Measurements from ENCODE around the gene SMARCA2.

SMARCA2 gene

DNA sequence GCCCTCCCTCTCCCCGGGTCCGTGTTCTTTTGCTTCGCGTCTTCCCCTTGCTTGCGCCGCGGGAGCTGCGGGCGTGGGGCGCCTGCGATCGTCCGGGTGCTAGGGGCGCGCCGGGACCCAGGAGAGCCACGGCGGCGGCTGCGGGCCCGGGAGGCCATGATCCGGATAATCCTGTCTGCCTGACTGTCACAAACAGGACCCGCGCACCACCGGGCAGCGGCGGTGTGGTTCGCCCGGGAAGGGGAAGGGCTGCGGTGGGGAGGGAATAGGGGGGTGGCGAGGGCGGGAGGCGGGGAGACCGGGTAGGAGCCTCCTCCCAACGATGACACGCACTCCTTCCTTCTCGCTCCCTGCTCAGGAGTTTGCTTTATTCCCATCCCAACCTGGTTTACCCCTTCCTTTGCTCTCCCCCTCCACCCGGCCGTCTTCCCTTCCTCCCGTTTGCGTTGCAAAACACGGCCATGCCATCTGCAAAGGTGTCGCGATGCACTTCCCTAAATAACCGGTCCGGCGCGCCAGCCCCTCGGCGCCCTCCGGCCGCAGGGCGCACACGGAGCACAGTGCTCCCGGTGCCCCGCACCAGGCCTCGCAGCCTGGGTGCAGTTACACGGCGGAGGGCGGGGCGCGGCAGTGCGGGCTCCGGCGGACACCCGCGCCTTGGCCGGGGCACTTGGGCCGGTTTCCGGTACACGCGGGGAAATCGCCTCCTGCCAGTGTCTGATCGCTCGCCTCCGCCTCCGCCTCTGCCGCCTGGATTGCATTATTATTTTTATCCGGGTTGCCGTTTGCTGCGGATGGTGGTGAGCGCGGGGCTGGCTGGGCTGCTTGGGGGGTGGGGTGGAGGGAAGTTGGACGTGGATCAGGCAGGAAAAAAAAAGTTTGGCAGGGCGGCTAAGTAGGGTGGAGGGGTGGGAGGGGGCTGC is 1.5 kb downstream of the SMARCA2 start:
- peak; percentile 71 for DNase-seq

DNA sequence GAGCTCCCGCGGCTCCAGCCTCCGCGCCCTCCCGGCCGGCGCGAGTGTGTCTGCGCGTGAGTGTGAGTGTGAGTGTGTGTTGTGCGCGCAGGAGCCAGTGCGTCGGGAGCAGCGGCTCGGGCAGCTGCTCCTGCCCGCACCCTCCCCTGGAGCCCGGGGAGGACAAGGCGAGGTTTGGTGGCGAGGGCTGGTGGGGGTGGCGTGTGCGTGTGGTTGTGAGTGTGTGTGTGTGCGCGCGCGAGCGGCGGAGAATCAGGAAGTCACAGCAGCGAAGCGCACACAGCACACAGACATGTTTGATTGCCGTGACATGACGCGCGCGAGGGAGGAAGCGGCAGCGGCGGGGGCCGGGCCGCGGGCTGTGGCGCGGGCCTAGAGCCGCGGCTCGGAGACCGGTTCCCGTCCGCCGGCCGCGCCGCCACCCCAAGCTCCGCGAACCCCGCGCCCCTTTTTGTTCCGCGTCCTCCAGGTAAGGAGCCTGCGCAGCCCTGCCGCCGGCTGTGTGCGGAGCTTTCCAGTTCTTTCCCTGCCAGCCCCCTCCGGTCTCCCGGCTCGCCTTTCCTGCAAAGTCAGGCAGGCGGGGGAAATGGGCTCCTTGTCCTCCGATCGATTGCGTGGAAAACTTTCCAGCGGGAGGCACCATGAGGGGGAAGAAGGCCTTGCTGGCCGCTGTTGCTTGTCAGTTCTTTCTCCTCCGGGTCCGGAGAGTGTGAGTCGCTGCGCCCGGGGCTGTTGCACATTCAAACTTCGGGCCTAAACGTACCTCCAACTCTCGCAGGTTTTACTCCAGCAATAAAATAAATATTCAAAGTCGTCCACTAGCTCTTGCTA is 2.4 kb downstream of the SMARCA2 start:
- peak; percentile 39 for DNase-seq

DNA sequence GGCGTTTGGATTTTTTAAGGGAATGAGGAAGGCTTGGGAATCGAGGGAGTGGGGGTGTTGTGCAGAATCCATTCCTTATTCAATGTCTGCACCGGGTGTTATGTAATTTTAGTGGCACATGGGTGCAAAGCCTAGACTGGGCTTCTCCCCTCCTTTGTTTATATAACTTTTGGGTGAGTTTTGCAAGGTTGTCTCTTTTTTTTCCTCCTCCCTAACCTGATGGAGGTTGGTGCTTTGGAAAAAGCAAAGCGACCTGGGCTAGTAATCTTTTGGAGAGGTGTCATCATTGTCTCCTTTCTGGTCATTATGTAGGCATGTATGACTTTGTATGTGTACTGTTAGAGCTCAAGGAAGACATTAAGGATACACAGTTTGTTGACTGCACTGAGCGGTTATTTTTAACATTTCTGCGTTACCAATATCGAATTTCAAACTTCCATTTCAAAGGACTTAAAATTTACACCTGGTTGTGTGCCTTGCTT is 3.1 kb downstream of the SMARCA2 start:
- DNase-seq: no peak

DNA sequence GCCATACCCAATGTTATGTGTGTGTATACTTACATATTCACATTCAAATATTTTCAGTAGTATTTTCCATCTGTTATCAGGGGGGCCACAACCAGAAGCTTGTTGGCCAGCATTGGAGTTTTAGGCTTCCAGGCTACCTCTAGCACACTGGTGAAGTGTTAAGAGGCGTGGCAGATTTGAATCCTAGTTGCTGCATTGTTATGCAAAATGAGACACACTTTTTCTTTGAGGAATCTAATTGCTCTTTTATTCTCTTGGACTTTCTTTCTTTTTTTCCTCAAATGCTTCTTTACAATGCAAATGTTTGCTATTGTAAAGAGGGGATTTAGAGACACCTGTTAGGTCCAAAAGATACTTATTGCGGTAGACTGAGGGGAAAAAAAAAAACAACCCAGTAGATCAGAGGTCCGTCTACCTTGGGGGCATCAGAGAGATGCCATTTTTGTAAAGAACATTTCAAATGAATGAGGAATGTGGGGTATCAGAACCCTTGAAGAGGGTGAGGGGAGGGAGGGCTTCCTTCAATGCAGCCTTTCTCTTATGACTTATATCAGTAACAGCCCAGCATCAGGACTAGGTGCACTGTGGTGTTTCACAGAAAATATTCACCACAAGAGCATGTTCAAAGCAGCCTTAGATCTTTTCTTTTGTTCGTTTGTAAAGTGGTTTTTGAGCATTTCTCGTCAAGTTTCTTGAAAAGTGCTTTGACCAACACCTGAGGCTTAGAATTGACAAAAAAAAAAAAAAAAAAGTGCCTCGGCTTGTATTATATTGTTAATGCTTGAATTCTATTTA is 3.8 kb downstream of the SMARCA2 start:
- DNase-seq: no peak

DNA sequence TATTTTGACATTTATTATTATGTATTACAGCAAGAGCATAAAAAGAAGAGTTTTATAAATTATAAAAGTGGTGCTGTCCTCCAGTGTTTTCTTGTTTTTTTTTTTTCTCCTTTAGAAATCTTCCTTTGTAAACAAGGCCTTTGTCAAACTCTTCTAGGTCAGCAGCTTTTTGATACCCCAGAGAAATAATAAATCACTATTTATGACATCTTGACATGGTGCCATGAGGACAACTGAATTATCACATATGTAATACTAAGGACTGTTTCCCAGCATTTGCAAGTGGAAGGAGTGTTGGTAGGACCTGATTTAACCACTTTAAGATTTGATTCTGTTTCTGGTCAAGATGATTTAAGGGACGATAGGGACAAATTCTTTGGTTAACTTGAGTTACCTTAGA is 4.6 kb downstream of the SMARCA2 start:
- DNase-seq: no peak

DNA sequence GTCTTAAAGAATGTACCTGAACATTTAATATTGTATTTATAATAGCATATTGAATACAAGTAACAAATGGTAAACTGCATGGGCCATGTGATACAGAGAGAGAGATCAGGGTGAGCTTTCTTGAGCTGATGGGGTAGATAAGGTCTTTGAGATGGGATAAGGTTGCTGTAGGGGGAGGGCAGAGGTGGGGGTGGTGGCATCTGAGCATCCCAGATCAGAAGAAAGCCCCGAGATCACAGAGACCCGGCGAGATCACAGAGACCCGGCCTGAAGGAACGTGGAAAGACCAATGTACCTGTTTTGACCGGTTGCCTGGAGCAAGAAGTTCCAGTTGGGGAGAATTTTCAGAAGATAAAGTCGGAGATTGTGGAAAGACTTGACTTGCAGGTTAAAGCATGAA is 6.6 kb downstream of the SMARCA2 start:
- no peak for DNase-seq

DNA sequence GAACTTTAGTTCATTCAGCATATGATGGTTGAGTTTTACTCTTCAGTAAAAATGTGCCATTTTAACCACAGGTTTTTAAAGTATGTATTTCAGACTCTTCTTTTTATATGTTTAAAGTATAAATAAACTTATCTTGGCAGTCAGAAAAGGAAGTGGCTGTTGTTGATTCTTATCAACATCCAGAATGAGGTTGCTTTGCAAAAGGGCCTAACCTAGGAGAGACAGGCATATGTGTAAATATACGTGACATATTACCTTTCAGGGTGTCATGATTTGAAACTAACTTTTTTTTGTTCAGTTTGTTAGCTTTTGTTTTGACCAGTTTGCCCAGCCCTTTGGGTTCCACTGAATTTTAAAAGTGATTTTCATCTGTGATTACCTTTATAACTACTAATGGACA is 7.4 kb downstream of the SMARCA2 start:
- DNase-seq: no peak

DNA sequence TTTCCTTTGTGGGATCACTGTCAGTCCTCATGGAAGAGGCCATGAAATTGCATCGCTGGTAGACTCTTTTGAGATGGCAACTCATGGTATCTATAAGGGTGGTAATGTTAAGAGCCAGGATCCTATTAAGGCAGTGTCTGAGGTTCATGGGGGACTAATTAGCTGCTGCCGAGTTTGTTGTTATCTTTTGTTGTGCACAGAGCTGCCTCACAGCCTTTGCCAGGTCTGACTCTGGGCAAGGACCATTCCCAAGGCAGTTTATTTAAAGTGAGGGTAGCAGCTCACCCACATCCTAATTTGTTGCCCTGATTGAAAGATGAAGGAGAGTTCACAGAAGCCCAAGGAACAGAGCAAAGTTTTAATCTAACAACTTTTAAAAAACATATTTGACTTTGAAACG is 7.9 kb downstream of the SMARCA2 start:
- DNase-seq: no peak

DNA sequence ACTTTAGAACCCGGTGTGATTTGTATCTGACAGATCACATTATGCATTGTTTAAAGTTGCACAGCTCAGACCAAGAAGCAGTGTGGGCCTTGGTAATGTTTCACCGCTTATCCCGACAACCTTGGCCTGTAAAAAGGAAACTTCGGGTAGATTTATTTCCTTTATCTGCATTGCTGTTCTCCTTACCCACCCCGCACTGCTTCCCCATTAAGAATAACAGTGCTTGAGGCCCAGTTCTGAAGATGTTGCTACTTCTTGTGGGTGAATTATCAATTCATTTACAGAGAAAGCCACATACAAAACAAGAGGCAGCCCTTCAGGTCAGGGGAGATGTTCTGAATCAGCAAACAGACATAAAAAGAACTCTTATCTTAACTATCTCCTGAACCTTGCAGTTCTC is 8.4 kb downstream of the SMARCA2 start:
- DNase-seq: no peak

DNA sequence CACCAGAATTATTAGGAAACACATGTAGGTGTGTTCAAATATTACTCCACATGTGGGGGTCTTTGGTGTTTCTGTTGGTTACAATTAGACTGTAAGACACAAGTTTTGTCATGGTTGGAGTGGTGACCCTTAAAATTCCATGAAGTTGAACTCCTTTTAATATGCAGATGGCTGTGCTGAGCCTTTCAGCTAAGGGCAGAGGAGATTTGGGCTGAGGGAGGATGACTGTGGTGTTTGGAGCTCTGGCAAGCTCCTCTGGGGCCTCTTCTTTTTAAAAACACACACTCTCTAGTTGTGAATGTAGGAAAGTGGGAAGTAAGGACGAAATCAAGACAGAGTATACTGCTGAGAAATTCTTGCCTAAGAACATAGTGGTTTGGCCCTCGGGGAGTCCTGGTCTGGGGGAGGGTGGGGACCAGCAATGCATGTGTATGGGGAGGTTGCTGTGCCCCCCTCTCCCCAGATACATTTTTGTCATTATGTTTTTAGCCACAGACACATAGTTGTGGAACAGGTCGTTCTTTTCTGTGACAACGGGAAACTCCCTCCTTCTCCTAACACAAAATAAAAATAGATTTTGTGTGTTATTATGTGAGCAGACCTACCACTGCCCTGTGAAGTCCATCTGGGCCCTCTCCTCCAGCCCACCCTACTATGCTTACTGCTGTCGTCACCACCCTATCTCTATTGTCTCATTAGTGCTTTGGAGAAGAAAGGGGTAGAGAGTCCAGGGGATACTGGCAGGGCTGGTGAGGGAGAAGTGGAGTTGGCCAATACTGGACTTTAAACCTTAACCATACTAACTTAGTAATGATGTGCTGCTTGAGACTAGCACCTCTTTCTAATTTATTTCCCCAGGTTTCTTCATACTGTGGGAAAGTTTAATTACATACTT is 10.0 kb downstream of the SMARCA2 start:
- no peak for DNase-seq

DNA sequence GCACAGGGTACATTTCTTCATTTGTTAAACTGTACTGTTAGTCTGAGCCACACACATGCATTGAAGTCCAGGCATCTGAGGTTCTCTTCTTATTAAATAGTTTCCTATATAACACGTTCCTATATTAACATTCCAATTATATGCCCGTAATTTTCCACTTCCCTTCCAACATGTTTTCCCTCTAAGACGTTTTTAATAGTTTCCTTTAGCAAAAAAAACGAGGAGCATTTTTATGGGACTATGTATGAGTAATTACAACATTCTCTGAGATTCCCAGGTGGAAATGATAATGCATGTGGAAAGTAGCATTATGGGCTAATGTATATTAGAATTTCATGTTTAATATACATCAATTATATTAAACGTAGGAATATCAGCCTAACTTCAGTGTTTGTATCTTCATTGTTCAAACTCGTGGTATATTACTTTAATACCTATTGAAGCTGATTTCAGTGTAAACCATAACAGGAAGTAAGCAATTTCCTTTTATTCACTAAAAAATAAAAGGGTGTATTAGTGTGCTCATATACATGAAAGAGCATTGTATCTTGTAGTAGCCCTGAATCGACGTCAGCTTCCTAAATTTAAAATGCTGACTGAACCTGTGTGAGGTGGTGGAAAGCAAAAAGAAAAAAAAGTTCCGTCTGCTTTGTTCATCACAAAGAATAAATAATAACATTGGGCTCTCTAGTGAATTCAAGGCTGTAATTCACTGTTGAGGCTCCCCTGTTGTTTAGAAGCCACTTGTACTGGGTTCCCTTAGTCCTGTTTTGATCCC is 11.3 kb downstream of the SMARCA2 start:
- DNase-seq: no peak

DNA sequence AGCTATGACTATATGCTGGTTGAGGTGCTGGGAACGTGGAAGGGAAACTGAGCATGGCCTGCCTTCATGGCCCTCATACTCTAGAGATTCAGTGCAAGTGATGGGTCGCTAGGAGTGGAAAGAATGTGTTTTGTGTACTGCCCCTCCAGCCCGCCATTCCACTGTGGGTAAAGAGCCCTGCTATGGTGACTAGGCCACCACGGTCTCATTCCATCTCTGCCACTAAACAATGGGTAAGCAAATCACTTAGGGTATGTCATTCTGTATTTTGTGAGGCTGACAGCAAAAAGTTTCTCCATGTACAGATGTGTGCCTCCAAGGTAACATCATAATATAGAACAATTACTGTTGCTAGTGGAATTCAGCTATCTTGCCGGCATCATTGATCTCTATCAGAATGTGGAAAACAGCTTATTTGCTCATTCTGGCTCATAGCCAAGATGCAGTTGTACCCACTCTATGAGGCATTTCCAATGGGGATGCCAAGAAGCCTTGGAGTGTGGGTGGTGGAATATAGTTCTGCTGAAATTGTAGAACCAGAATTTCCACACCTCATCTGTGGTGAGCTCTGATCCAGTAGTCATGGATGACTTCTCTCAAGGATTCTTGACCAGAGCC is 12.5 kb downstream of the SMARCA2 start:
- DNase-seq: no peak

DNA sequence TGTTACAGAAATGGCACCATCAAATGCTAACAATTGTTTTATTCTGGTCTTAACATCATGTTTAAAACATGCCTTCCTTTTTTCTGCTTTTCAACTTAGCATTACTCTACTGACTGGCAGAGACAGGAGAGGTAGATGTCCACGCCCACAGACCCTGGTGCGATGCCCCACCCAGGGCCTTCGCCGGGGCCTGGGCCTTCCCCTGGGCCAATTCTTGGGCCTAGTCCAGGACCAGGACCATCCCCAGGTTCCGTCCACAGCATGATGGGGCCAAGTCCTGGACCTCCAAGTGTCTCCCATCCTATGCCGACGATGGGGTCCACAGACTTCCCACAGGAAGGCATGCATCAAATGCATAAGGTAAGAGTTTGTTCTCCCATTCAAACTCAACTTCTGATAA is 13.7 kb downstream of the SMARCA2 start:
- DNase-seq: no peak

DNA sequence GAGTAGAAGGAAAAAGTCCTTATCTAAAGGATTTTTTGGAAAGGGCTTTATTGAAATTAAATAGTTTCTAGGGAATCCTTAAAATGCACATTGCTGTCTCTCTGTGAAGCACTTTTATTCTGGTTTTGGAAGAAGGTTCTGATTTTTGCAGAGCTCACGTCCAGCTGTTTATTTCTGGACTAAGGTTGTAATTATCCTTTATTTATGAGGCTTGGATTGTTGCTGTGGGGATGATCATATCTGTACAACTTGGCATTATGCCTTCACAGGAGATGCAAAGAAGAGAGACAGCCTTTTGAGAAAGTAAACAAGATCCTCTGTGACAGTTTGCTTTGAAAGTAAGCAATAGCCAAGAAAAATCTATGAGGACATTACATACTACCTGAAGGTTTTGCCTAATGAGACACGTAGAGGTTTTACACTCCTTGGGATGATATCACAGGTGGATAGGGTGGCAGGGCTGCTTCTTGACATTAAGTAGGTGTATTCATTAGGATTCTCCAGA is 14.6 kb downstream of the SMARCA2 start:
- DNase-seq: no peak

DNA sequence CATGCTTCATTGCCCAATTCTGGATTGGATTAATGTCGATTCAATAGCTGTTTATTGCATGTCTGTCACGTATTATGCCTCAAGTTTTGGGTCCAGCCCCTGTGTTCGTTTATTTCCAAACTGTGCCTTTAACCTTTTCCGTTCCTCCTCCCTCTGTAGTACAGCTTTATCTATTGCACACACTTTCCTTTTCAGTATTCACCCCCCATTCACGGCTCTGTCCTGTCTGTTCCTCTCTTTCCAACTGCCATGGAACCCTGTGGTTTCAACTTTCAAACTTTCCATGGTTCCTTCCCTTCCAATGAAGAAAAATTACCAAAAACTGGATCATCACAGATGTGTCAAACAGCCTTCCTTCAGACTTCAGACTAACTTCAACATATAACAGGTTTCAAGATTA is 17.1 kb downstream of the SMARCA2 start:
- DNase-seq: no peak

DNA sequence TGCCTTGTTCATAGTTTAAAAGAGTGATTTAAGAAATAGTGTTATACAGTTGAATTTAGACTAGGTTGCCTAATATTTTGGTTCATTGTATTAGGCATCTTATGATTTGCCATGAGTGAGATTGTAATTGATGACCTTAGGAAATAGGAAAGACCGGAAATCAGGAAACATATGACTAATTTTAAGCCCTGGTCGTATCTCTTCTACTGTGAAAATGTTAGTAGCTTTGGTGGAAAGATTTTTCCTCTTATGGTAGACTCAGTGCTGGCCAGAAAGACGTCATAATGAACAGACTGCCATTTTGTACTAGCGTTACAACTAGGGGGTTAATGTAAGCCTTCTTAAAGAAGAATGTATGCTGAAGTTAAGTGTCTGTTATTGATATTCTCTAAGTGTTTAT is 21.7 kb downstream of the SMARCA2 start:
- DNase-seq: no peak

DNA sequence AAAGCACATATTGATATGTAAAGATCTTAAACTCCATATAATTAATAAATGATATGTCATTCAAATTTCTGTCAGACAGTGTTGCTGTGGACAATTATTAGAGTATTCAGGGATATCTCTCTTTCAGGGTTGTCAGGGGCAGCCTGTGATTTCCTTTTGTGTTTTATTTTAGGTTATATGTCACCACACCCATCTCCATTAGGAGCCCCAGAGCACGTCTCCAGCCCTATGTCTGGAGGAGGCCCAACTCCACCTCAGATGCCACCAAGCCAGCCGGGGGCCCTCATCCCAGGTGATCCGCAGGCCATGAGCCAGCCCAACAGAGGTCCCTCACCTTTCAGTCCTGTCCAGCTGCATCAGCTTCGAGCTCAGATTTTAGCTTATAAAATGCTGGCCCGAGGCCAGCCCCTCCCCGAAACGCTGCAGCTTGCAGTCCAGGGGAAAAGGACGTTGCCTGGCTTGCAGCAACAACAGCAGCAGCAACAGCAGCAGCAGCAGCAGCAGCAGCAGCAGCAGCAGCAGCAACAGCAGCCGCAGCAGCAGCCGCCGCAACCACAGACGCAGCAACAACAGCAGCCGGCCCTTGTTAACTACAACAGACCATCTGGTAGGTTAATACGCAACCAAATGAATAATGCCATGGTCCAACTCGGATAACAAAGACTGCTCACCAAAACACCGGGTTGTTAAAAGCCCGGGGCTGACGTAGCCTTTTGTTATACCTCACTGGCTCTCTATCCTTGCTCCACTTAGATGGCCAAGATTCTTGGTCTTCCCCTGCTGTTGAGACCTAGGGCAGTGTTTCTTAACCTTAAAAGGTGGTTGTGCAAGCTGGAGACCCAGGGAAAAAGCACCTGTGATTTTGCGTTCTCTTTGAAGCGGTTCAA is 24.4 kb downstream of the SMARCA2 start:
- peak; percentile 29 for DNase-seq

DNA sequence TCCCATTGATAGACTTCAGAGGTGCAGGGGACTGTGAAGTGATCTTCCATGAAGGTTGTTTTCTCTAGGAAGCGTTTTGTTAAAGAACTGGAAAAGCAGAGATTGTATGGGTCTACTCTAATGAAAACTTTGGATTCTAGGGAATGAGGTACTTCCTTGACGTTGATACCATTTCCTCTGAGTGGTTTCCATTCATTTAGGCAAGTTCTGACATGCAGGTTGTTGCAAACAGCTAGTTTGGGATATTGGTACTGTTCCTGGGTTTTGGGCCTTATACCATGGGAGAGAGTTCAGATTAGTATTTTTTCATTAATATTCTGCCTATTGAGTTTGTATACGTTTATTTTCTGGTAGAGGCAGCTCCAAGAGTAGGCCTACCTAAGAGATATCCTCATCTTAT is 25.7 kb downstream of the SMARCA2 start:
- DNase-seq: no peak

DNA sequence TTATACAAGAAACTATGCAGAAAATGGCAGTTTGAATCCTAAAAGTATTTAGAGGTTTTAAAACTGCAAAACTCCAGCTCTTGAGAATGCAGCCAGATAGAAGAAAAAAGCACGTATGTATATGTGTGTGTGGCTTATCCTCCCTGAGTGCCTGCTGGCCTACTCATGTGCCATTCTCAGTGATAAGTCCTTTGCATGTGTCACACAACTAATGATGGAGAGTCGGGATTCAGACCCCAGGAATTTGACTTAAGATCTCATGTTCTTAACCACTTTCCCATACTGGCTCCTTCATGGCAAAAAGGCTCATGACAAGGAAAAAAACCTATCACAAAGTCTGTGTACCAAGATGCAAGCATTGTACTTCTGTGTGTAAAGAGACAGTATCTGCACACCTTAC is 26.6 kb downstream of the SMARCA2 start:
- no peak for DNase-seq

Data from NCI-H82 (cell line).